Chondrocyte (in vitro differentiated cells): ENCODE measurements around the gene BCL11B. TPM values are rescaled to one million over a fixed set of nuclear protein-coding genes. Genes with fewer than 3 reads are reported as not detected.

Experiments used
- DNase-seq: peaks from one replicate; pipeline ENCODE4 v3.0.0; 2021; ENCODE audit warnings: mixed read lengths, low spot score
- H3K27ac Mint-ChIP-seq: one replicate; pipeline ENCODE4 v1.8.0; 2021; ENCODE audit warnings: mild to moderate bottlenecking, moderate library complexity, mixed read lengths; ENCODE audit not compliant: unreplicated experiment
- H3K27me3 Mint-ChIP-seq: 2 replicates; pipeline ENCODE4 v1.8.0; 2021; ENCODE audit warnings: low read depth, mixed read lengths
- H3K36me3 Mint-ChIP-seq: 2 replicates; pipeline ENCODE4 v1.8.0; 2021; ENCODE audit warnings: low read depth, mixed read lengths
- H3K4me1 Mint-ChIP-seq: 2 replicates; pipeline ENCODE4 v1.8.0; 2021; ENCODE audit warnings: low read depth, mild to moderate bottlenecking, mixed read lengths
- H3K4me3 Mint-ChIP-seq: one replicate; pipeline ENCODE4 v1.8.0; 2021; ENCODE audit warnings: mild to moderate bottlenecking, moderate library complexity, mixed read lengths; ENCODE audit not compliant: unreplicated experiment
- H3K9me3 Mint-ChIP-seq: 2 replicates; pipeline ENCODE4 v1.8.0; 2021; ENCODE audit warnings: low read depth, mixed read lengths
- CTCF ChIP-seq: fragments of 200-600 bp; sonication (generic); IDR thresholded peaks from 2 replicates; pipeline ENCODE4 v1.5.0; 2021; ENCODE audit warnings: antibody characterized with exemption, mild to moderate bottlenecking, moderate library complexity
- total RNA-seq: library from RNA; stranded (reverse); gene quantifications from 3 replicates; pipeline ENCODE4 v1.2.1, GENCODE V29; 2021

Gene BCL11B
- total RNA-seq, 1 donor from 2014 or later = 0.17 TPM

- H3K4me3 Mint-ChIP-seq = no peak overlapping the region
Observed at GRCh38 chr14:99185436-99186068, 86.4 kb downstream of the BCL11B start.

DNA sequence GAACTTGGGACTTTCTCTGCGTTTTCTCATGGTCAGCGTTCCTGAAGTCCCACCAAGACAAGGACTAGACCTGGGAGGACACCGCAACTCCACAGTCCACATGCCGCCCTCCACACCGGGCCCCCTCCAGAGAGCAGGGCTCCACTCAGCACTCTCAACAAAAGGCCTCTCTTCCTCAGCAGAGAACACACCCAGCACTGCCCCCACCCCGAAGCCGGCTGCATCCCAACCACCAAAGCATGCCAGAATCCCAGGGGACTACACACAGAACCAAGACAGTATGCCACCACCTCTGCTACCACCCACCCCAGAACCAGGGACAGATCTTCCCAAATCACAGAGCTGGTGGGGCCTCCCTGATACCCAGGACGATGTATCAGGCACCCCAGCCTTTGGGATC, 88.3 kb downstream of the BCL11B start:
- Mint-ChIP-seq H3K4me3 (no peak overlapping the region), H3K4me1 (peaks cover 2% of the 10 kb centered on the region), H3K36me3 (no peaks in the 10 kb centered on the region), H3K27me3 (peaks cover 27% of the 10 kb centered on the region), H3K27ac (no peak overlapping the region), H3K9me3 (no peaks in the 10 kb centered on the region)
- DNase-seq = no peak
- no peak for TF ChIP-seq CTCF

More at GRCh38 chr14:99185436-99186068, 86.4 kb downstream of the BCL11B start:
- no peak for DNase-seq
- Mint-ChIP-seq H3K27ac (no peak overlapping the region), H3K4me1 (no peaks in the 10 kb centered on the region), H3K27me3 (peaks cover 31% of the 10 kb centered on the region), H3K9me3 (no peaks in the 10 kb centered on the region), H3K36me3 (no peaks in the 10 kb centered on the region)
- no peak for TF ChIP-seq CTCF

GRCh38 chr14:99183311-99183710, 88.7 kb downstream of the BCL11B start:
- no peak for TF ChIP-seq CTCF
- no peak overlapping the region for H3K27ac Mint-ChIP-seq
- no peaks in the 10 kb centered on the region for H3K36me3 Mint-ChIP-seq
- peaks cover 4% of the 10 kb centered on the region for H3K4me1 Mint-ChIP-seq
- DNase-seq = no peak
- no peak overlapping the region for H3K4me3 Mint-ChIP-seq
- H3K27me3 Mint-ChIP-seq = peaks cover 27% of the 10 kb centered on the region
- H3K9me3 Mint-ChIP-seq = no peaks in the 10 kb centered on the region

DNA sequence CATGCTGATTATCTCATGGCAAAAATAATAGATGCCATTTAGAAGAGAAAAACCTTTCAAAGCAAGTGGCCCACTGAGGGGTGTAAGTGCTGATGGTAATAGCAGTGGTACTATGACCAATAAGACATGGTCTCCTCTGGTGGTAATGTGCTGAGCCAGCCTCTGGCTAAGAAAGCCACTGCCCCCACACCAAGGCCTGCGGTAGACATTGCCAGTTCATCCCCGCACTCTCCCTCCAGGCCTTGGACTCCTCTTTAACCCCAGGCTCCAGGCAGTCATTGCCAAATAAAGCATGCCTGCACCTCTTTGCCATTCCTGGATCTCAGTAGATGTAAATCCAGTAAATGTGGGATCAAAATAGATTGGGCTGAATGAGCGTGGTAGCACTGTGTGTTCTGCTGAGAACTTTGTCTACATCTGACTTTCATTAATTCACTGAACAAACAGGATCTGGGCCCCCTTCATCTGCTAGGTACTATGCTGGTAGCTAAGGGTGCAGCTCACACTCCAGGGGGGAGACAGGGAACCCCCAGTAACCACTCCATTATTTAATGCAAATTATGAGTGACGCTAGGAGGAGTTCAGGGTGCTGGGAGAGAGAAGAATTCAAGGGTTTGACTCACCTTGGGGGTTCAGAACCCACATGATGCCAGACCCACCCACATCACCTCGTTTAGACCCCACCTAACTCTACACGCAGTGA, 89.3 kb downstream of the BCL11B start:
- Mint-ChIP-seq H3K4me3 (no peak overlapping the region), H3K27me3 (peaks cover 27% of the 10 kb centered on the region), H3K4me1 (peaks cover 4% of the 10 kb centered on the region), H3K36me3 (no peaks in the 10 kb centered on the region), H3K9me3 (no peaks in the 10 kb centered on the region), H3K27ac (no peak overlapping the region)
- no peak for DNase-seq
- TF ChIP-seq CTCF = no peak

DNA sequence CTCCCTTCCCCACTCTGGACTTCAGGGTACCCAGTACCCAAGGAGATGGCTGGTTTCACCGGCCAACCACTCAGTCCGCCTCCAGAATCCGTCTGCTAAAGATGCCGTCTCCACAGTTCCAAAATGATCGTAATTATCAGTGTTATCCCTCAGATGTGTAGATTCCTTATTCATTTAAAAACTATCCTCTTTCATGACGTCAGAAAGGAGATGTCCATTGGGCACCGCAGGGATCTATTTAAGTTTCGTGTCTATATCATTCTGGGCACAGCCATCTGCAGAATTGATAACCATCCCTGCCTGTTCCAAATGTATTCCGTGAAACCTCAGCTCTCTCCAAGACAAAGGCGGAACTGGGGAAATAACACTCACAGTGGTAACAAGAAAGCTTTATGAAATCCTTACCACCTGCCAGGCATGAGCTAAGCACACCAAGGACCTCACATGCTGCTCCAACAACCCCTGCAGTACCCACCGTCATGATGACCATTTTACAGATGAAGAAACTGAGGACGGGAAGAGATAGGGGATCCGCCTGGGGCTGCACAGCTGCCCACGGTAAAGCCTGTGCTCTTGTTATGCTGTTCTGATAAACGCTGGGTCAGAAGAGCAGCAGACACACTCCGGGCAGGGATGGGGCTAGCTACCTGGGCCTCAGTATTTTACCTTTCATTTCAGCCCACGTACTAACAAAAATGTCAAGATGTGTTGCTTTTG, 90.0 kb downstream of the BCL11B start:
- no peak overlapping the region for H3K27ac Mint-ChIP-seq
- no peak overlapping the region for H3K4me3 Mint-ChIP-seq
- no peaks in the 10 kb centered on the region for H3K36me3 Mint-ChIP-seq
- no peaks in the 10 kb centered on the region for H3K9me3 Mint-ChIP-seq
- H3K27me3 Mint-ChIP-seq = peaks cover 24% of the 10 kb centered on the region
- no peak for DNase-seq
- H3K4me1 Mint-ChIP-seq = peaks cover 4% of the 10 kb centered on the region
- TF ChIP-seq CTCF = no peak
